CD4-positive, CD25-positive, alpha-beta regulatory T cell (primary cell): ENCODE measurements around the gene CENATAC. TPM values are rescaled to one million over a fixed set of nuclear protein-coding genes. Genes with fewer than 3 reads are reported as not detected.
"Not testable (repeated sequence)": the region's sequence is repeated elsewhere in the genome, so short reads cannot be mapped to it uniquely, and the experiment has no call there.

Experiments used
- ATAC-seq, 2 donors: fragments of 150-1000 bp; cut with Tn5 transposase; one replicate each; pipeline ENCODE4 v1.10.0; 2021; ENCODE audit warnings: low read depth in 2 of 2, moderate number of reproducible peaks in 2 of 2, moderate library complexity in 1 of 2
- DNase-seq, 3 donors: peaks; one replicate each; pipeline versions ENCODE4 v3.0.0 to v3.0.0-alpha.2; 2012 to 2022; ENCODE audit warnings: mixed read lengths in 1 of 3
- H3K27ac ChIP-seq: one replicate; pipeline ENCODE4 v1.7.0; 2013; ENCODE audit warnings: mild to moderate bottlenecking, low read length; ENCODE audit not compliant: insufficient read depth, poor library complexity, severe bottlenecking
- H3K27me3 ChIP-seq: one replicate; pipeline ENCODE4 v1.7.0; 2013; ENCODE audit warnings: low read length; ENCODE audit not compliant: control insufficient read depth, insufficient read depth
- H3K36me3 ChIP-seq: one replicate; pipeline ENCODE4 v1.7.0; 2013; ENCODE audit warnings: mild to moderate bottlenecking, low read length, moderate library complexity; ENCODE audit not compliant: control insufficient read depth, insufficient read depth
- H3K4me1 ChIP-seq: 2 replicates; pipeline ENCODE4 v1.7.0; 2013; ENCODE audit warnings: mild to moderate bottlenecking, low read length; ENCODE audit not compliant: insufficient read depth, control insufficient read depth, poor library complexity, severe bottlenecking
- H3K4me3 ChIP-seq: one replicate; pipeline ENCODE4 v1.7.0; 2013; ENCODE audit warnings: low read depth, mild to moderate bottlenecking, low read length, moderate library complexity
- H3K9me3 ChIP-seq, 2 experiments: 1 replicate in 1 of 2; 2 replicates in 1 of 2; pipeline ENCODE4 v1.7.0; 2013; ENCODE audit warnings: low read length in 2 of 2, mild to moderate bottlenecking in 1 of 2, moderate library complexity in 1 of 2; ENCODE audit not compliant: control insufficient read depth in 2 of 2
- H3K27ac Mint-ChIP-seq, 3 donors: one replicate each; pipeline ENCODE4 v1.8.0; 2020 to 2022; ENCODE audit warnings: mild to moderate bottlenecking in 3 of 3, mixed read lengths in 3 of 3, moderate library complexity in 2 of 3
- H3K27me3 Mint-ChIP-seq: one replicate; pipeline ENCODE4 v1.8.0; 2022; ENCODE audit warnings: mild to moderate bottlenecking, mixed read lengths
- H3K36me3 Mint-ChIP-seq: one replicate; pipeline ENCODE4 v1.8.0; 2020; ENCODE audit warnings: mixed read lengths
- H3K4me1 Mint-ChIP-seq, 4 donors: one replicate each; pipeline ENCODE4 v1.8.0; 2020 to 2022; ENCODE audit warnings: mixed read lengths in 4 of 4, mild to moderate bottlenecking in 1 of 4
- H3K4me3 Mint-ChIP-seq, 4 donors: one replicate each; pipeline ENCODE4 v1.8.0; 2020 to 2022; ENCODE audit warnings: mild to moderate bottlenecking in 4 of 4, mixed read lengths in 4 of 4, moderate library complexity in 3 of 4
- H3K9me3 Mint-ChIP-seq, 7 donors: one replicate each; pipeline ENCODE4 v1.8.0; 2020 to 2022; ENCODE audit warnings: mixed read lengths in 7 of 7, mild to moderate bottlenecking in 3 of 7, moderate library complexity in 2 of 7
- polyA plus RNA-seq, 4 donors: library from polyadenylated mRNA; unstranded; fragments of 300-500 nt; fragmentation: Illumina TruSeq; gene quantifications; one replicate each; pipeline ENCODE4 v1.2.3, GENCODE V29; 2021
- total RNA-seq: library from RNA; stranded (reverse); gene quantifications from one replicate; pipeline ENCODE4 v1.2.3, GENCODE V29; 2022

Gene CENATAC
- total and polyA plus RNA-seq, 5 donors from 2014 or later, result 10.0 to 116 (median 11.9) TPM

GRCh38 chr11:119038884-119039283 is 40.9 kb downstream of the CENATAC start:
- no peaks in the 10 kb centered on the region for H3K27me3 ChIP-seq
- no peak for DNase-seq
- Mint-ChIP-seq H3K36me3 (no peaks in the 10 kb centered on the region), H3K4me3 (no peak overlapping the region), H3K27me3 (peaks cover 10% of the 10 kb centered on the region), H3K9me3 (no peaks in the 10 kb centered on the region), H3K4me1 (peaks cover 0 to 4% (median 0%) of the 10 kb centered on the region in 4 donors), H3K27ac (no peak overlapping the region)
- no peak overlapping the region for H3K4me3 ChIP-seq
- H3K27ac ChIP-seq, result no peak overlapping the region
- H3K36me3 ChIP-seq, result no peaks in the 10 kb centered on the region
- H3K4me1 ChIP-seq, result no peaks in the 10 kb centered on the region
- H3K9me3 ChIP-seq, result no peaks in the 10 kb centered on the region
- ATAC-seq, result no peak

- H3K9me3 Mint-ChIP-seq, H3K4me1 Mint-ChIP-seq, DNase-seq, H3K27ac Mint-ChIP-seq, H3K27ac ChIP-seq, H3K4me3 Mint-ChIP-seq, H3K4me1 ChIP-seq, H3K27me3 Mint-ChIP-seq, H3K9me3 ChIP-seq, ATAC-seq, H3K4me3 ChIP-seq, H3K36me3 Mint-ChIP-seq, H3K36me3 ChIP-seq, H3K27me3 ChIP-seq: not testable (repeated sequence)
These were observed 41.5 kb downstream of the CENATAC start for GRCh38 chr11:119039471-119039870.

DNA sequence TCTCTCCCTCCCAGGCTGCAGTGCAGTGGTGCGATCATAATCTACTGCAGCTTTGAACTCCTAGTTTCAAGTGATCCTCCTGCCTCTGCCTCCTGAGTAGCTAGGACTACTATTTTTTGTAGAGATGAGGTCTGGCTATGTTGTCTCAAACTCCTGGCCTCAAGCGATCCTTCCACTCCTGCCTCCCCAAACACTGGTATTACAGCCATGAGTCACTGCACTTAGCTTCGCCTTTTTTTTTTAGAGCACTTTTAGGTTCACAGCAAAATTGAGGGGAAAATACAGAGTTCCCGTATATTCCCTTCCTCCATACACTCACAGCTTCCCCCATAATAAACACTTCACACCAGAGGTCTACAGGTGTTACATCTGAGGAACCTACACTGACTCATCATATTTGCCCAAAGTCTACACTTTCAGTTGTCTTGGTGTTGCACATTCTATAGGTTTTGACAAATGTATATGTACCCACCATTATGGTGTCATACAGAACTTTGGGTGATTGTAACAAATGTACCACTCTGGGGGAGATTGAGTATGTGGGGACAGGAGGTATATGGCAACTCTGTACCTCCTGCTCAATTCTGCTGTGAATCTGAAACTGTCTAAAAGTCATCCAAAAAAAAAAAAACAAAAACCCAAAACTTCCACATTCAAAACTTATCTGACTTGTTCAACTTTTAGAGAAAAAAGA is 44.0 kb downstream of the CENATAC start:
- Histone ChIP-seq H3K27me3 (no peaks in the 10 kb centered on the region), H3K27ac (no peak overlapping the region), H3K9me3 (no peaks in the 10 kb centered on the region), H3K4me3 (no peak overlapping the region), H3K36me3 (peaks cover 8% of the 10 kb centered on the region), H3K4me1 (no peaks in the 10 kb centered on the region)
- H3K9me3 Mint-ChIP-seq, result no peaks in the 10 kb centered on the region
- DNase-seq (no peak), ATAC-seq (no peak)
- H3K4me1 Mint-ChIP-seq, result peaks cover 0 to 4% (median 0%) of the 10 kb centered on the region in 4 donors
- peaks cover 5% of the 10 kb centered on the region for H3K27me3 Mint-ChIP-seq
- peaks cover 8% of the 10 kb centered on the region for H3K36me3 Mint-ChIP-seq
- no peak overlapping the region for H3K4me3 Mint-ChIP-seq
- peak overlapping the region in 1 of 3 donors; percentile 79 for H3K27ac Mint-ChIP-seq

DNA sequence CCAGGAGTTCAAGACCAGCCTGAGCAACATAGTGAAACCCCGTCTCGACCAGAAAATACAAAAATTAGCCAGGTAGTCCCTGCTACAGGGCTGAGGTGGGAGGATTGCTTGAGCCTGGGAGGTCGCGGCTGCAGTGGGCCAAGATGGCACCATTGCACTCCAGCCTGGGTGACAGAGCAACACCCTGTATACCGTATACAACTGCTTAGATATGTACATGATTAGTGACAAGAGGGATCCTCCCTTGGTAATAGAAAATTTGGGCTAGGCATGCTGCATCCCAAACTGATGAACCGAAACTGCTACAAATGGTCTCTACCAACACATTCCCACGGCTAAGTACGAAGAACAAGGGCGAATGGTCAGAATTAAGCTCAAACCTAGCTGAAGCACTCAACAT is 45.0 kb downstream of the CENATAC start:
- no peak for ATAC-seq
- Mint-ChIP-seq H3K27me3 (peaks cover 5% of the 10 kb centered on the region), H3K9me3 (no peaks in the 10 kb centered on the region), H3K4me3 (no peak overlapping the region), H3K27ac (no peak overlapping the region), H3K36me3 (peaks cover 12% of the 10 kb centered on the region), H3K4me1 (peaks cover 0 to 4% (median 0%) of the 10 kb centered on the region in 4 donors)
- H3K4me1 ChIP-seq, result no peaks in the 10 kb centered on the region
- no peak overlapping the region for H3K4me3 ChIP-seq
- no peak for DNase-seq
- no peak overlapping the region for H3K27ac ChIP-seq
- H3K27me3 ChIP-seq, result no peaks in the 10 kb centered on the region
- H3K36me3 ChIP-seq, result peaks cover 17% of the 10 kb centered on the region
- H3K9me3 ChIP-seq, result no peaks in the 10 kb centered on the region

DNA sequence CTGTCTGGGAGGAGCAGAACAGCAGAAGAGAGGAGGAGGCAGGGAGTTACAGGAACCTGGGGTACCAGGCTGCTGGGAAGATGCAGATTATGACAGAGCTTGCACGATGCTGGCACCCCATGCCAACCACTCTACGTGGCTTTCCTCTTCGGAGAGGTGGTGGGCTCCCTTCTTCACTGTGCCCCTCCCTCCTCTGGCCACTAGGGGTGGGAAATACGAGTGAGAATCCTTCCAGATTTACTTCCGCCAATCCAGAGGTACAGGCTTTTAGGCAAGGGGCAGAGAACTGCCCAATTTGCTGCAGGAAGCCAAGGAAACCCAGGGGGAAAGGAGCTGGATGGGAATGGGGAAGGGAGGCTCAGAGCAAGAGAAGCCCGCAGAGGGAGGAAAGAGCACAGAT is 46.8 kb downstream of the CENATAC start:
- H3K4me1 ChIP-seq, result no peaks in the 10 kb centered on the region
- DNase-seq (no peak), ATAC-seq (no peak)
- Mint-ChIP-seq H3K27ac (no peak overlapping the region), H3K27me3 (no peaks in the 10 kb centered on the region), H3K4me3 (no peak overlapping the region), H3K9me3 (no peaks in the 10 kb centered on the region), H3K36me3 (peaks cover 23% of the 10 kb centered on the region), H3K4me1 (peaks cover 0 to 4% (median 0%) of the 10 kb centered on the region in 4 donors)
- H3K9me3 ChIP-seq, result no peaks in the 10 kb centered on the region
- no peaks in the 10 kb centered on the region for H3K27me3 ChIP-seq
- H3K4me3 ChIP-seq, result no peak overlapping the region
- H3K27ac ChIP-seq, result no peak overlapping the region
- peaks cover 35% of the 10 kb centered on the region for H3K36me3 ChIP-seq

DNA sequence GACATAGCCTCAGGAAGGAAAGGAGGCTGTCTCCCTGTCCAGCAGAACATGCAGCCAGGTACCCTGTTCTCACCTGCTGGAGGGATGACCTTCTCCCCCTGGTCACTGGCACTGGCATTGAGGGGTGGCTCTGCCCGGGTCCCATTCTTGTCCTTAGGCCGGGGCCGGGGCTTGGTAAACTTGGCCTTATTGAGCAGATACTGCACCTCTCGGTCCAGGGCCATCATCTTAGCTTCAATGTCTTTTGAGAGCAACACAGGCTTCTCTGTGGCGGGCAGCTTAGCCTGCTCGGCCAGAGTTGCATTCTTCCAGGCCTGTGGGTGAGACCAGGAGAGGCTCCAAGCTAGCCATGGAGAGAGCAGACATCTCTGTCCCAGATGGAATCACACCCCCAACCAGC is 48.6 kb downstream of the CENATAC start:
- peaks cover 34% of the 10 kb centered on the region for H3K36me3 Mint-ChIP-seq
- peaks cover 43% of the 10 kb centered on the region for H3K36me3 ChIP-seq
- H3K27me3 Mint-ChIP-seq, result no peaks in the 10 kb centered on the region
- ATAC-seq (no peak), DNase-seq (no peak)
- no peaks in the 10 kb centered on the region for H3K27me3 ChIP-seq
- H3K4me1 ChIP-seq, result peaks cover 7% of the 10 kb centered on the region
- no peak overlapping the region for H3K27ac ChIP-seq
- no peaks in the 10 kb centered on the region for H3K9me3 Mint-ChIP-seq
- no peak overlapping the region for H3K4me3 ChIP-seq
- H3K4me1 Mint-ChIP-seq, result peaks cover 0 to 7% (median 6%) of the 10 kb centered on the region in 4 donors
- no peaks in the 10 kb centered on the region for H3K9me3 ChIP-seq
- H3K27ac Mint-ChIP-seq, result no peak overlapping the region
- H3K4me3 Mint-ChIP-seq, result no peak overlapping the region

- H3K9me3 Mint-ChIP-seq, result no peaks in the 10 kb centered on the region
- DNase-seq, result no peak
- no peak for ATAC-seq
- peaks cover 15% of the 10 kb centered on the region for H3K4me1 ChIP-seq
- H3K27me3 Mint-ChIP-seq, result no peaks in the 10 kb centered on the region
- H3K4me3 ChIP-seq, result no peak overlapping the region
- peaks cover 0 to 15% (median 6%) of the 10 kb centered on the region in 4 donors for H3K4me1 Mint-ChIP-seq
- H3K36me3 ChIP-seq, result peaks cover 50% of the 10 kb centered on the region
- no peaks in the 10 kb centered on the region for H3K27me3 ChIP-seq
- no peak overlapping the region for H3K4me3 Mint-ChIP-seq
- peaks cover 34% of the 10 kb centered on the region for H3K36me3 Mint-ChIP-seq
- H3K27ac ChIP-seq, result no peak overlapping the region
- H3K27ac Mint-ChIP-seq, result no peak overlapping the region
- no peaks in the 10 kb centered on the region for H3K9me3 ChIP-seq
These were observed 49.3 kb downstream of the CENATAC start for GRCh38 chr11:119047205-119047604.

GRCh38 chr11:119048644-119049043 is 50.7 kb downstream of the CENATAC start:
- H3K36me3 ChIP-seq, result peaks cover 64% of the 10 kb centered on the region
- DNase-seq (no peak), ATAC-seq (no peak)
- H3K9me3 ChIP-seq, result no peaks in the 10 kb centered on the region
- no peaks in the 10 kb centered on the region for H3K9me3 Mint-ChIP-seq
- H3K4me3 Mint-ChIP-seq, result no peak overlapping the region
- peak overlapping the region in 2 of 3 donors; percentile 51 to 60 for H3K27ac Mint-ChIP-seq
- peaks cover 44% of the 10 kb centered on the region for H3K36me3 Mint-ChIP-seq
- no peaks in the 10 kb centered on the region for H3K27me3 Mint-ChIP-seq
- H3K4me3 ChIP-seq, result no peak overlapping the region
- H3K4me1 Mint-ChIP-seq, result peaks cover 0 to 24% (median 6%) of the 10 kb centered on the region in 4 donors
- H3K27me3 ChIP-seq, result no peaks in the 10 kb centered on the region
- peaks cover 15% of the 10 kb centered on the region for H3K4me1 ChIP-seq
- H3K27ac ChIP-seq, result no peak overlapping the region
